Measurements from ENCODE around the gene DOCK4. TPM values are rescaled to one million over a fixed set of nuclear protein-coding genes. Genes with fewer than 3 reads are reported as not detected.

The DOCK4 gene
- total RNA-seq, 1 experiment from 2014 or later = 12.7 TPM

DNA sequence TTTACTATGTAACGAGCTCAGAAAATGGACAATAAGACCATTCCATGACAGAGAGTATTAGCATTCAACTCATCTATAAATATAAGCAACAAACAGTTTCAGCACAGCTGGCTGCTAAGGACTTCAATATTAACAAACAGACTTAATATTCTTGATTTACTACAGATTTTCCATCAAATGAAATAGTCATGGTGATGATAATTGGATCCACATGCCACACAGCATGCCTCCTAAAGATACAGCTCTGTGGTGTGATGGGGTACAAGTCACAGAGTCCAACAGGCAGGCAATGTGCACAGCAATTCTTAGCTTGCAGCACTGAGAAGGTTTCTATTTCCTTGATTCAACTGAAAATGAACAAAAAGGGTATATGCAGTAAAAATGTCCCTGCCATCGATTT, 54.0 kb downstream of the DOCK4 start:
- in situ Hi-C loops (cut with HindIII; ENCODE audit: low pct_unique_long_range_greater_than_20kb, low sequenced_read_pairs) = no loop called here
- no peak for DNase-seq (ENCODE audit: low read depth, low spot score)

GRCh38 chr7:112150823-112151641, 55.2 kb downstream of the DOCK4 start:
- in situ Hi-C loops (cut with HindIII; ENCODE audit: low pct_unique_long_range_greater_than_20kb, low sequenced_read_pairs) = no loop called here
- no peak for DNase-seq (ENCODE audit: low read depth, low spot score)

- no peak for DNase-seq (ENCODE audit: low read depth, low spot score)
- in situ Hi-C loops (cut with HindIII; ENCODE audit: low pct_unique_long_range_greater_than_20kb, low sequenced_read_pairs) = no loop called here
Measured at GRCh38 chr7:112149734-112150133, 56.5 kb downstream of the DOCK4 start.

- in situ Hi-C loops (cut with HindIII; ENCODE audit: low pct_unique_long_range_greater_than_20kb, low sequenced_read_pairs) = no loop called here
Measured at GRCh38 chr7:112147793-112148361, 58.3 kb downstream of the DOCK4 start.

DNA sequence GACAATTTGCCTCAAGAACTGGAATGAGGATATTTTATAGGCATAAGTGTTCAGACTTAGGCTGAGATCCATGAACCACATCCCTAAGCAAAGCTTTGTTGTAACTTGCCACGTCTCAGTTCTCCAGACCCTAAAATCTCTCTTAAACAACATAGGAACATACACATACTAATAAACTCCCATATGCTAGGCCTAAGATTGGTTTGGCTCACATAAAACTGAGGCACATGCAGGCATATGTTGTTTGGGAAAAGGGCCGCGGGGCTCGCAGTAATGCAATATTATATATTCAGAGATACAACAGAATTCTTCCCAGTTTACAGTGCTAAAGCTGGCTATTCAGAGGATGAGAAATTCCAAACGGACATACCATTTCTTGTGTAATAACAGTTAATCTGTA, 61.0 kb downstream of the DOCK4 start:
- in situ Hi-C loops (cut with HindIII; ENCODE audit: low pct_unique_long_range_greater_than_20kb, low sequenced_read_pairs) = no loop called here
- DNase-seq (ENCODE audit: low read depth, low spot score) = no peak

More at GRCh38 chr7:112147793-112148361, 58.3 kb downstream of the DOCK4 start:
- DNase-seq (ENCODE audit: low read depth, low spot score) = no peak

DNA sequence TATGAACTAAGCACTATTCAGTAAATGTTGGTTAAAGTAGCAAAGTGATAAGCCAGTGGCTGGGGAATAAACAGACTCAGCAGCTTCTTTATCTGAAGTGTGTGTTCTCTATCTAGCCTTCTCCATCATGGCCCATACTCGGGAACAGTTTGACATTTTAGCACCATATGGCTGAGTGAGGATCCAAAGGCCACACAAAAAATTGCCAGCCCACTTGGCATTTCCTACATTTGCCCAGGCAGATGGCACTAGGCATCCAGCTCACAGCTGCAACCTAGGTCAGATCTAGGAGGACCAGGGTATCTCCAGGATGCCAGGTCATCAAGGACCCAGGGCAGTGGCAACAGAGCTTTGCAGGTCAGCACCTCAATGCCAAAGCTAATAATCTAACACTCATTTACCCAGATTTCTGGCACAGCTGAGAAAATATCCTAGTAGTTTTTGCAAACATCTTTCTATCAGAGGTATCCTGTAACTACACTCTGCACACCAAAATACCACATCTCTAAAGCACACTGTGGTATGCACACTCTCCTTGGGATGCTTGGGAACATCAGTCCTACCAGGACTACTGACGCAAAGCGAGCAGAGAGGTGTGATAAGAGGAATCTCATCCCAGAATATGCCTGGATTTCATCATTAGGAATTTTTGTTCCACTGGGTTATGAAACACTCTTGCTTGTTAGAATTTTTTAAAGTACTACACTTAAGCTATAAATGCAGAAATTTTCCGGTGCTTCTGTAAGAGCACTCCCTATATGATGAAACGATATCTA, 61.7 kb downstream of the DOCK4 start:
- in situ Hi-C loops (cut with HindIII; ENCODE audit: low pct_unique_long_range_greater_than_20kb, low sequenced_read_pairs) = no loop called here
- no peak for DNase-seq (ENCODE audit: low read depth, low spot score)

DNA sequence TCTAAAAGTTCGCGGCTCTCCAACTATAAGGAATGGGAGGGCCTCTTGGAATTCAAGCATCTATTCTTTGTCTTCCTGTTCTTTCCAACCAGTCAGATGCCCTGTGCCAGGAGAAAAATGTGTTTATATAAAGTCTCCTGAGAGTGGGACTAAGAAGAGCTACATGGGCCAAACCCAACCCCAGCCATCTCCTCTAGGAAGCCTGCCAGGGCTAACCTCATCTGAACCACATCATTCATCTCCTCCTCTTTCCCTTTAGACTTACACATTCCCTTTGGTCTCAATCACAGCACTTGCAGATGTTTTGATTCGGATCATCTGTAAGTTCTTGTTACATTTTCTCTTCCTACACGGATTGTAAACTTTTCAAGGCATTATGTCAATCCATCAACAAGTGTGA, 62.6 kb downstream of the DOCK4 start:
- in situ Hi-C loops (cut with HindIII; ENCODE audit: low pct_unique_long_range_greater_than_20kb, low sequenced_read_pairs) = no loop called here
- no peak for DNase-seq (ENCODE audit: low read depth, low spot score)

DNA sequence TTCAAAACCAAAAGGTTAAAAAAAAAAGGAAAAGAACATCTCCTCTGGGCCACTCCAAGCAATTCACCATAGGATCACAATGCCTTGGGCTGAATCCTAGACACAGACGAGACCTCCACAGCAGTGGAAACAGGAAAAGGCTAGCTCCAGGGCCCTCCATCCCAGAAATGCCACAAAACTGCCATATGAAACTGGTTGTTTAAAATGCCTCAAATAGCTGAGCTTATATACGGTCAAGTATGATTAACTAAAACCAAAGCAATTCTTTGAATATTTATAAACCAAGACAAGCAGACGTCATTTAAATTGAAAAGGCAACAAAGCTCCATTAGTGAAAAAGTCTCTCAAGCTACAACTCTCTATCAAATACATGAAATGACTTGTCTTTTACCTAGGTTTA, 63.1 kb downstream of the DOCK4 start:
- in situ Hi-C loops (cut with HindIII; ENCODE audit: low pct_unique_long_range_greater_than_20kb, low sequenced_read_pairs) = no loop called here
- no peak for DNase-seq (ENCODE audit: low read depth, low spot score)

GRCh38 chr7:112140600-112140999, 65.6 kb downstream of the DOCK4 start:
- no peak for DNase-seq (ENCODE audit: low read depth, low spot score)
- in situ Hi-C loops (cut with HindIII; ENCODE audit: low pct_unique_long_range_greater_than_20kb, low sequenced_read_pairs) = no loop called here

- no peak for DNase-seq (ENCODE audit: low read depth, low spot score)
- in situ Hi-C loops (cut with HindIII; ENCODE audit: low pct_unique_long_range_greater_than_20kb, low sequenced_read_pairs) = no loop called here
Measured at GRCh38 chr7:112138938-112139337, 67.3 kb downstream of the DOCK4 start.

- no peak for DNase-seq (ENCODE audit: low read depth, low spot score)
- in situ Hi-C loops (cut with HindIII; ENCODE audit: low pct_unique_long_range_greater_than_20kb, low sequenced_read_pairs) = no loop called here
Measured at GRCh38 chr7:112138325-112138852, 67.8 kb downstream of the DOCK4 start.

- in situ Hi-C loops (cut with HindIII; ENCODE audit: low pct_unique_long_range_greater_than_20kb, low sequenced_read_pairs) = no loop called here
- DNase-seq (ENCODE audit: low read depth, low spot score) = no peak
Measured at GRCh38 chr7:112137141-112138101, 68.8 kb downstream of the DOCK4 start.

DNA sequence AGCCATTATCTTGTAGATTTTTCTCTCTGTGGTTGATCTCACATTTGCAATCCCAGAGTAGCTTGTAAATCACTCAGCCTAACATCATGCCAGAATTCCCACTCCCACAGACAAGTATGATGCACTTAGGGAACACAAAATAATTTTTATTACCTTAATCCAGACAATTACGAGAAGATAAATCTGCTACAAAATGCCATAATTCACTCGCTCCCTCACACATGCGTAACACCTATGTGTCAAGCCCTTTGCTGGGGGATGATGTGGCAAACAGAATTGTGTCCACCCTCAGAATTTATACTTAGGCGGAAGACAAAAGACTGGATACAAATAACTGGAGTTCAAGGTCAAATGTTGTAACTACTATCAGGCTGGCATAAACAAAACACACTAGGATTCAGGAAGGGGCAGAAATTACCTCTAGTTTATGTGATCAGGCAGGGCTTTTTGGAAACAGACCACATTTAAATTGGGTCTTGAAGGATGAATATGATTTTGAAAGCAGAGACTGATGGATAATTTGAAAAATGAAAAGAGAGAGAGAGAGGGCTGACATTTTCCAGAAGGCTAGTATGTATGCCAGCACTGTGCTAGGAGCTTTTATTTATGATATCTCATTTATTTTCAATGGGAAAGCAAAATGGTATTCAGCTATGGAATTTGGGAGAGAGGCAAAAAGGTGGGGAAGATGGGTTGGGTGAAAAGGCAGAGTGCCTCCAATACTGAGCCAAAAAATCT, 69.8 kb downstream of the DOCK4 start:
- in situ Hi-C loops (cut with HindIII; ENCODE audit: low pct_unique_long_range_greater_than_20kb, low sequenced_read_pairs) = no loop called here
- DNase-seq (ENCODE audit: low read depth, low spot score) = no peak

- no peak for DNase-seq (ENCODE audit: low read depth, low spot score)
- in situ Hi-C loops (cut with HindIII; ENCODE audit: low pct_unique_long_range_greater_than_20kb, low sequenced_read_pairs) = no loop called here
Measured at GRCh38 chr7:112135815-112136214, 70.4 kb downstream of the DOCK4 start.

GRCh38 chr7:112134039-112134438, 72.2 kb downstream of the DOCK4 start:
- DNase-seq (ENCODE audit: low read depth, low spot score) = no peak
- in situ Hi-C loops (cut with HindIII; ENCODE audit: low pct_unique_long_range_greater_than_20kb, low sequenced_read_pairs) = no loop called here

- no peak for DNase-seq (ENCODE audit: low read depth, low spot score)
- in situ Hi-C loops (cut with HindIII; ENCODE audit: low pct_unique_long_range_greater_than_20kb, low sequenced_read_pairs) = no loop called here
Measured at GRCh38 chr7:112133328-112133727, 72.9 kb downstream of the DOCK4 start.
